Loucy (cell line): ENCODE results near the gene ZNF296.

Experiments
- CTCF ChIP-seq: fragments of 200-600 bp; sonication (generic); conservative IDR thresholded peaks from 2 replicates; pipeline ENCODE4 v1.5.1; 2014; ENCODE audit warnings: mild to moderate bottlenecking, antibody characterized with exemption, low read length
- EZH2phosphoT487 ChIP-seq: fragments of 200-600 bp; IDR thresholded peaks from 2 replicates; pipeline ENCODE4 v1.6.1; 2018; ENCODE audit warnings: antibody characterized with exemption, mild to moderate bottlenecking, moderate library complexity, borderline replicate concordance

- TF ChIP-seq CTCF (no peak), EZH2phosphoT487 (no peak)
Observed at GRCh38 chr19:45123440-45123850, 47.2 kb upstream of the ZNF296 start.
